ENCODE measurements around the gene SCUBE1.

GRCh38 chr22:43188829-43189545 is 154.2 kb downstream of the SCUBE1 start:
- TF ChIP-seq CTCF (IDR thresholded peaks at IDR 0.05) (no peak), EP300 (IDR thresholded peaks at IDR 0.05) (no peak), POLR2AphosphoS5 (IDR thresholded peaks at IDR 0.05) (no peak), POLR2A (IDR thresholded peaks at IDR 0.05; ENCODE audit: low read depth) (no peak)
